Transverse colon (tissue), 4 donors: Measurements from ENCODE around the gene DCPS. TPM values are rescaled to one million over a fixed set of nuclear protein-coding genes. Genes with fewer than 3 reads are reported as not detected.
"Not testable (repeated sequence)": the region's sequence is repeated elsewhere in the genome, so short reads cannot be mapped to it uniquely, and the experiment has no call there.

Experiments
- DNase-seq: peaks from one replicate; pipeline ENCODE4 v3.0.0-alpha.2; 2019
- H3K27ac ChIP-seq, 4 donors: fragments of 200-600 bp; sonication (generic); 2 replicates each; pipeline ENCODE4 v1.5.1; 2016 to 2018; ENCODE audit warnings: inconsistent platforms in 4 of 4
- H3K27me3 ChIP-seq: fragments of 200-600 bp; sonication (generic); 2 replicates; pipeline ENCODE4 v1.5.1; 2017; ENCODE audit warnings: inconsistent platforms
- H3K36me3 ChIP-seq, 4 donors: fragments of 200-600 bp; sonication (generic); 2 replicates each; pipeline ENCODE4 v1.5.1; 2017 to 2019; ENCODE audit warnings: inconsistent platforms in 4 of 4
- H3K4me1 ChIP-seq, 4 donors: fragments of 200-600 bp; sonication (generic); 2 replicates each; pipeline ENCODE4 v1.5.1; 2017 to 2020; ENCODE audit warnings: inconsistent platforms in 4 of 4
- H3K4me3 ChIP-seq, 4 donors: fragments of 200-600 bp; sonication (generic); 1 replicate in 1 of 4; 2 replicates in 3 of 4; pipeline versions ENCODE4 v1.5.1 to v1.6.1; 2017 to 2019; ENCODE audit warnings: inconsistent platforms in 4 of 4
- H3K9me3 ChIP-seq, 2 donors: fragments of 200-600 bp; sonication (generic); 2 replicates each; pipeline ENCODE4 v1.5.1; 2017 to 2019; ENCODE audit warnings: inconsistent platforms in 2 of 2
- CTCF ChIP-seq, 5 experiments: fragments of 200-600 bp in 3 of 5; fragments of 450-650 bp in 2 of 5; sonication (generic) in 3 of 5; IDR thresholded peaks; 1 replicate in 2 of 5; 2 replicates in 3 of 5; pipeline ENCODE4 v1.5.1; 2016 to 2017; ENCODE audit warnings: antibody characterized with exemption in 5 of 5, inconsistent platforms in 3 of 5, mild to moderate bottlenecking in 2 of 5, moderate library complexity in 1 of 5
- EP300 ChIP-seq: sonication (generic); formaldehyde crosslinking; IDR thresholded peaks from one replicate; pipeline ENCODE4 v1.6.1; 2017; ENCODE audit warnings: antibody characterized with exemption, low read depth
- POLR2A ChIP-seq: fragments of 450-650 bp; IDR thresholded peaks from one replicate; pipeline ENCODE4 v1.6.1; 2016; ENCODE audit warnings: antibody characterized with exemption, mild to moderate bottlenecking, moderate library complexity
- POLR2AphosphoS5 ChIP-seq, 3 donors: sonication (generic); formaldehyde crosslinking; IDR thresholded peaks; one replicate each; pipeline ENCODE4 v1.6.1; 2016; ENCODE audit warnings: antibody characterized with exemption in 3 of 3
- WGBS, 2 donors: methylation state at CpG; one replicate each; pipeline ENCODE4 v1.1.5; 2018; ENCODE audit warnings: low coverage in 1 of 2; 5-methylcytosine and 5-hydroxymethylcytosine counted together
- in situ Hi-C, 4 donors: fragments of 200-750 bp; cut with MboI; loops; one replicate each; pipeline versions ENCODE4 v1.15.0 to v1.15.1; 2017; ENCODE audit warnings: low sequenced_read_pairs in 3 of 4, low pct_ligation_motif_present in 1 of 4, low pct_unique_long_range_greater_than_20kb in 1 of 4
- intact Hi-C: fragments of 100-400 bp; cut with DNase I; formaldehyde crosslinking; loops from one replicate; pipeline ENCODE4 v1.15.1; 2023; ENCODE audit warnings: low total_unique reads
- total RNA-seq, 4 donors: library from RNA; depleted of rRNA; stranded (reverse); fragments of >200 nt; gene quantifications; one replicate each; pipeline ENCODE4 v1.1.0, GENCODE V29; 2016

The DCPS gene
- total RNA-seq, 4 donors from 2014 or later, result 0.40 to 13.7 (median 11.3) TPM

DNA sequence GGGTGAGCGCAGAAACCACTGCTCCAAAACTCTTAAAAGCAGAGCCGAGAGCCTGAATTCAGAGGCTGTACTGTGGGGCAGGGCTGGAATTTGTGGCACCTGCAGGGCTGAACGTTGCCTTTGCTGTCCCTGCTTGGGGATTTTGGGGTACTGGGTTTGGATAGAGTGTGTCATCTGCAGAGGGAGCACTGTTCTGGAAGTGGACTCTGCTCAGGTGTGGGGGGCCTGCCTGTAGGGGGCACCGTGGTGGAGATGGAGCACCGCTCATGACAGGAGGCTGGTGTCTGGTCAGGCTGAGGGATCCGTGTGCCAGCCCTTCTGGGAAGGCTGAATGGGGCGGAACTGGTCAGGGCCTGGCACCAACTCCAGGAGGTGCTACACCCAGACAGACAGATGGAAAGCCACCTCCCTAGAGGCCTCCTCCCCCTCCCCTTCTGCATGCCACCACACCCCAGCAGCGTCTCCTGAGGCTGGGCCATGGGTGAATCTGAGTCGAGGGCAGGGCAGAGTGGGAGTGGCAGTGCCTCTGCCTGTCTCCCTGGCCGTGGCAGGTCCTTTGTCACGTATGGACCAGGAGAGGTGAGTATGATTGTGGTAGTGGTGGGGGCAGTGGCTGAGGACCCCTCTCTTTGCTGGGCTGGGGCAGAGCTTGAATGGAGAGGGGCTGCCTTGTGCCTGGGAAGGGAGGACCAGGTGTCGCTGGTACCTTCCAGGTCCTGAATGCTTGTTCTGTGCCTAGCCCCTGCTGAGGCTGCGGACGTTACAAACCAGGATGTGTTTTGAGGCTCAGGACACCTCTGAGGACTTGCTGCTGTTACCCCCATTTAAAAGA lies 63.2 kb downstream of the DCPS start:
- H3K9me3 ChIP-seq, in situ Hi-C loops, H3K27me3 ChIP-seq, intact Hi-C loops, H3K4me3 ChIP-seq, H3K36me3 ChIP-seq: not testable (repeated sequence)
- peaks cover 2 to 20% (median 14%) of the 10 kb centered on the region in 4 donors for H3K4me1 ChIP-seq
- 64% methylated on average over 11 of the region's 14 CpGs; no CpG with 5 or more reads in 1 of the 2 donors for WGBS, 2 donors
- peak; percentile 77 for DNase-seq
- peak in 1 of 5 experiments; percentile 4 for TF ChIP-seq CTCF (IDR thresholded peaks at IDR 0.05)
- TF ChIP-seq POLR2AphosphoS5 (IDR thresholded peaks at IDR 0.05), result peak in 2 of 3 donors; percentile 19 to 21
- peak; percentile 17 for TF ChIP-seq POLR2A
- H3K27ac ChIP-seq, result peak overlapping the region in 3 of 4 donors; percentile 30 to 43 (median 36)

DNA sequence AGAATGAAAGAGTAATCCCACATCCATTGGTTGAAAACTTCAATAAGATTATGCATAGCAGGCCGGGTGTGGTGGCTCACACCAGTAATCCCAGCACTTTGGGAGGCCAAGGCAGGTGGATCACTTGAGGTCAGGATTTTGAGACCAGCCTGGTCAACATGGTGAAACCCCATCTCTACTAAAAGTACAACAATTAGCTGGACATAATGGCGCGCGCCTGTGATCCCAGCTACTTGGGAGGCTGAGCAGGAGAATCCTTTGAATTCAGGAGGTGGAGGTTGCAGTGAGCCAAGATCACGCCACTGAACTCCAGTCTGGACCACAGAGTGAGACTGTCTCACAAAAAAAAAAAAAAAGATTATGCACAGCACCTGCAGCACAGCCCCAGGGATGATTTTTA lies 63.9 kb downstream of the DCPS start:
- peaks cover 2 to 20% (median 14%) of the 10 kb centered on the region in 4 donors for H3K4me1 ChIP-seq
- H3K27ac ChIP-seq, in situ Hi-C loops, H3K36me3 ChIP-seq, H3K27me3 ChIP-seq, intact Hi-C loops, H3K9me3 ChIP-seq, H3K4me3 ChIP-seq, DNase-seq: not testable (repeated sequence)
- 96 to 100% methylated on average over 1 to 5 of the region's 5 CpGs for WGBS, 2 donors

DNA sequence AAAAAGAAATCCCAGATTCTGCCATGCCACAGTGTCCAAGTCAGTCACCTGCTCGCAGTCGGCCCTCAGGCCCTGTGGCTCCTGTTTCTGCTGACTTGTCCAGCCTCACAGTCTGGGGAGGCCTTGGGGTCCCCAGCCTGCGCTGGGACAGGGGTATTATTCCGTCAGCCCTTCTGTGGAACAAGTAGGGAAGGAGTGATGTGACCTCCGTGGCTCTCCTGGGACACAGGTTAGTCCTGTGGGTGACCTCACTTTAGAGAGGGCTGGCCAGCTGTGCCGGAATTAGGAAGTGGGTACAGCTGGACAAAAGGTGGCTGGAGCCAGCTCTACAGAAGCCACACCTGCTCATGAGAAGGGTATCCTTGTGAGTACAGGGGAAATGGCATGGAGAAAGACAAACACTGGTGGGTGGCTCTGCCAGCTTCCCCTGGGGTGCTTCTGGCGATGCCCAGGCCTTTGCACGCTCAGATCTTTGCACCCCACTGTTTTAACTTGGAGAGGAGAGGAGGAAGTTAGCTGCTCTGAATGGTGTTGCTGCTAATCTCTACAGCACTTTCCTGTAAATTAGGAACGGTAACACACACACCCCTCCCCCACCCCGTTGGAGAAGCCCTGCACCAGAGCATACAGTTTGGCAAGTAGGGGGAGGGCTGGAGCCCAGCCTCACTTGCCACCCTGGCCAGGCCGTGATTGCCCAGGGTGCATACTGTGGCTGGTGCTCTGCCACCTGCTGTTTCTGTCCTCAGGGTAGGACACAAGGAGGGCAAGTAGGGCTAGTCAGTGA lies 64.7 kb downstream of the DCPS start:
- peaks cover 2 to 20% (median 14%) of the 10 kb centered on the region in 4 donors for H3K4me1 ChIP-seq
- H3K27me3 ChIP-seq, intact Hi-C loops, H3K9me3 ChIP-seq, H3K4me3 ChIP-seq, DNase-seq, in situ Hi-C loops, H3K36me3 ChIP-seq: not testable (repeated sequence)
- H3K27ac ChIP-seq, result peak overlapping the region in 2 of 4 donors; percentile 11 to 26
- WGBS, 2 donors, result 60 to 66% methylated on average over 3 to 11 of the region's 11 CpGs

DNA sequence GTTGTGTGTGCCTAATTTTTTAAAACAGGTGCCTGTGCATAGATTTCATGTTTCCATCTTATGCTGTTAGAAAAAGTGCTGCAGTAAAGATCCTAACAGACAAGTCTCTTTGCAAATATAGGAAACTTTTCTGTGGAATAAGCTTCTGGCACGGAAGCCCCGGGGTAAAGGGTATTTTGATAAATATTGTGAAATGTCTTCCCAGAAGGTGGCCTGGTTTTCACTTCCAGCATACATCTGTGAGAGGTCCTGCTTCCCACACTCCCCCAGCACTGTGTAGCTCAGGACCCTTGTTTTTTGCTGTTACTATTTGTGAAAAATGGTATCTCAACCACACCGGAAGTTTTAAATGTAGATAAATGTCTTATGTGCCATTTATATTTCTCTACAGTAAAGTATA lies 66.2 kb downstream of the DCPS start:
- Histone ChIP-seq H3K4me1 (peaks cover 2 to 20% (median 14%) of the 10 kb centered on the region in 4 donors), H3K27me3 (no peaks in the 10 kb centered on the region), H3K36me3 (no peaks in the 10 kb centered on the region), H3K27ac (no peak overlapping the region), H3K4me3 (no peak overlapping the region), H3K9me3 (no peaks in the 10 kb centered on the region)
- TF ChIP-seq CTCF (IDR thresholded peaks at IDR 0.05), result no peak
- no peak for TF ChIP-seq POLR2AphosphoS5 (IDR thresholded peaks at IDR 0.05)
- no peak for TF ChIP-seq EP300
- TF ChIP-seq POLR2A, result no peak
- in situ Hi-C loops, result no loop called here
- DNase-seq, result no peak
- intact Hi-C loops, result no loop called here
- 74 to 82% methylated on average over 3 of the region's 3 CpGs for WGBS, 2 donors

DNA sequence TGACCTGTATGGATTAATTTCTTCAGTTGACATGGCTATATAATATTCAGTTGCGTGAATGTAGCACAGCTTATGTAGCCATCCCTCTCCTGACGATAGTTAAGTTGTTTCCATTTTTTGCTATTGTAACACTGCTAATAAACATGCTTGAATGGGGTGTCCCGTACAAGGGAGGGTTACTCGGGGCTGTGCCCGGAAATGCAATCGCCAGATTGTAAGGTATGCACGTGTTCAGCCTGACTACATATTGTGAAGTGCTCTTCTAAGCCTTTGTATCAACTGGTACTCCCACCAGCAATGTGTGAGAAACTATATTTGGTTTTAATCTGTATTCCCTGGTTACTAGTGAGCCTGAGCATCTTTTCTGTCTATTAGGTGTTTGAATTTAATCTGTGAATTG lies 67.7 kb downstream of the DCPS start:
- Histone ChIP-seq H3K9me3 (no peaks in the 10 kb centered on the region), H3K36me3 (no peaks in the 10 kb centered on the region), H3K4me3 (no peak overlapping the region), H3K27ac (no peak overlapping the region), H3K4me1 (peaks cover 0 to 9% (median 5%) of the 10 kb centered on the region in 4 donors), H3K27me3 (no peaks in the 10 kb centered on the region)
- in situ Hi-C loops, result no loop called here
- 86 to 94% methylated on average over 7 of the region's 7 CpGs for WGBS, 2 donors
- no peak for DNase-seq
- TF ChIP-seq POLR2A (no peak), CTCF (IDR thresholded peaks at IDR 0.05) (no peak), POLR2AphosphoS5 (IDR thresholded peaks at IDR 0.05) (no peak), EP300 (no peak)
- intact Hi-C loops, result no loop called here

DNA sequence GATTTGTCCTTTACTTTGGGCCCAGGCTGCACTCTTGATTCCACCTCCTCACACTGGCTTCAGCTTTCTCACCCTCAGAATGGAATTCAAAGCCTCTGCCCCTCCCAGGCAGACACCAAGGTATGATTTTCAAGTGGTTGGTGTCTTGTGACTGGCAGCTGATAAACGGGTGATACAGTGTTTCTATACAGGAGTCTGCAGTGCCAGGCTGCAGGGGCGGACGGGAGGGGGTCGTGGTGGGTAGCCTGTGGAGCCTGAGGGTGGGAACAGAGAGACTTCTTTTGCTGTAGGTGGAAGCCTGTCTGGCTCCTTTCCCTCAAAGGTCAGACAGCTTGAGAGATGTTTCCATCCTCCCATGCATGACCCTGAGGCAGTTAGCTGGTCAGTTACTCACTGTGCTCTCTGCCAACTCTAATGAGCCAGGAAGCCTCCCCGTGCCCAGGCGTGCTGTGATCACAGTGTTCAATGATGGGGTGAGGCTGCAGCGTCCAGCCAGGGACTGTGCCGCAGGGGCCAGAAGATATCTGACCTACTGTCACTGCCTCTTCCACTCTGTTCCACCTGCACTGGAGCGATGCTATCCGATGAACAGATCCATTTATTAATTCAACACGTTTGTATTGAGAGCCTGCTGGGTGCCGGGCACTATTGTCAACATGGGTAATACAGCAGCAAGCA lies 69.7 kb downstream of the DCPS start:
- H3K36me3 ChIP-seq, H3K27me3 ChIP-seq, DNase-seq, H3K27ac ChIP-seq, H3K9me3 ChIP-seq, H3K4me3 ChIP-seq, H3K4me1 ChIP-seq, in situ Hi-C loops, intact Hi-C loops: not testable (repeated sequence)
- WGBS, 2 donors, result 72 to 73% methylated on average over 4 to 8 of the region's 12 CpGs
